Skeletal muscle tissue (tissue), 4 donors: Measurements from ENCODE around the gene FAAP100. TPM values are rescaled to one million over a fixed set of nuclear protein-coding genes. Genes with fewer than 3 reads are reported as not detected.
"Not testable (repeated sequence)": the region's sequence is repeated elsewhere in the genome, so short reads cannot be mapped to it uniquely, and the experiment has no call there.

ENCODE experiments used
- H3K27ac ChIP-seq: one replicate; pipeline ENCODE4 v1.7.0; 2013; ENCODE audit warnings: mild to moderate bottlenecking, low read depth, low read length, inconsistent platforms
- H3K27me3 ChIP-seq, 3 donors: one replicate each; pipeline ENCODE4 v1.7.0; 2013; ENCODE audit warnings: low read length in 3 of 3; ENCODE audit not compliant: control insufficient read depth in 3 of 3, insufficient read depth in 3 of 3
- H3K36me3 ChIP-seq, 3 donors: one replicate each; pipeline ENCODE4 v1.7.0; 2013; ENCODE audit warnings: low read length in 3 of 3; ENCODE audit not compliant: control insufficient read depth in 3 of 3, insufficient read depth in 3 of 3
- H3K4me1 ChIP-seq, 3 donors: one replicate each; pipeline ENCODE4 v1.7.0; 2013; ENCODE audit warnings: low read length in 3 of 3, mild to moderate bottlenecking in 3 of 3; ENCODE audit not compliant: control insufficient read depth in 3 of 3, insufficient read depth in 3 of 3
- H3K4me3 ChIP-seq, 3 donors: one replicate each; pipeline ENCODE4 v1.7.0; 2013; ENCODE audit warnings: low read length in 3 of 3
- H3K9ac ChIP-seq, 3 donors: one replicate each; pipeline ENCODE4 v1.7.0; 2013; ENCODE audit warnings: low read length in 3 of 3, mild to moderate bottlenecking in 3 of 3, moderate library complexity in 2 of 3, low read depth in 1 of 3
- H3K9me3 ChIP-seq, 3 donors: one replicate each; pipeline ENCODE4 v1.7.0; 2013; ENCODE audit warnings: low read length in 3 of 3; ENCODE audit not compliant: control insufficient read depth in 3 of 3
- total RNA-seq: library from RNA; depleted of rRNA; stranded (reverse); fragments of >200 nt; gene quantifications from one replicate; pipeline ENCODE4 v1.2.3, GENCODE V29; 2014
- donor health status: Osteomylitis.

FAAP100 gene
- total RNA-seq, 1 donor from 2014 or later, result 7.8 TPM

DNA sequence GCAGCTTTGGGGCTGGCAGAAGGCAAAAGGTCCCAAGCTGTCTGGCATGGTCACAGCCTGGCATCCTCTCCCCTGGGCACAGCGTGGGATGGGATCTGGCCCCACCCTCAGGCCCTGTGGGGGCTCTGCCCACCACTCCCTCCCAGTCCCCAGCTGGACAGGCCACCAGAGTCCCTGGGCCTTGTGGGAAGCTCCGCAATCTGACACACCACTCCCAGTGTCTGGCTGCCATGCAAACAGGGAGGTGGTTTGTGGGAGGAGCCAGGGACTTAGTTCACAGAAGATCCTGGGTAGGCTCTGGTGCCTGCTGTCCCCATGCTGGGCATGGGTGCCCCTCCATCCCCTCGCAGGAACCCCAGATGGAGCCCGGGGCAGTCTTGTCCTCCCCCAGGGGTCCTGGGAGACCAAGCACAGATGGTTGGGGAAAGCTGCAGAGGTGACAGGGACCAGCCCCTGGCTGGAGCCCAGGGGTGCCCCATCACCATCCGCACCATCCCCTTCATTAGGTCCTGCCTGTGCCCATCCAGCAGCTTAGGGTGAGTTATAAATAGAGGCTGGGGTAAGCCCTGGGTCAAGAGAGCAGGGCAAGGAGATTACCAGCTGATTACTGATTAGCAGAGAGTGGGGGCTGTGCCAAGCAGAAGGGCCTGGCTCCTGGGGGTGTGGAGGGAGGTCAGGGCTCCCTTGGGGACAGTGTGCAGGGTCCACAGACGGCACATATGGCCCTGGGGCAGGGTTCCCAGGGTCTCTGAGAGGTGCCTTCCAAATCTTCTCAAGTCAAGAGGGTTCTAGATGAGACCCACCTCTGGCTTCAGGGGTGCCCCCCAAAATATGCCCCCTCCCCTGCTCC is 17.8 kb downstream of the FAAP100 start:
- Histone ChIP-seq H3K27ac (no peak overlapping the region), H3K27me3 (peaks cover 38 to 53% (median 39%) of the 10 kb centered on the region in 3 donors)

DNA sequence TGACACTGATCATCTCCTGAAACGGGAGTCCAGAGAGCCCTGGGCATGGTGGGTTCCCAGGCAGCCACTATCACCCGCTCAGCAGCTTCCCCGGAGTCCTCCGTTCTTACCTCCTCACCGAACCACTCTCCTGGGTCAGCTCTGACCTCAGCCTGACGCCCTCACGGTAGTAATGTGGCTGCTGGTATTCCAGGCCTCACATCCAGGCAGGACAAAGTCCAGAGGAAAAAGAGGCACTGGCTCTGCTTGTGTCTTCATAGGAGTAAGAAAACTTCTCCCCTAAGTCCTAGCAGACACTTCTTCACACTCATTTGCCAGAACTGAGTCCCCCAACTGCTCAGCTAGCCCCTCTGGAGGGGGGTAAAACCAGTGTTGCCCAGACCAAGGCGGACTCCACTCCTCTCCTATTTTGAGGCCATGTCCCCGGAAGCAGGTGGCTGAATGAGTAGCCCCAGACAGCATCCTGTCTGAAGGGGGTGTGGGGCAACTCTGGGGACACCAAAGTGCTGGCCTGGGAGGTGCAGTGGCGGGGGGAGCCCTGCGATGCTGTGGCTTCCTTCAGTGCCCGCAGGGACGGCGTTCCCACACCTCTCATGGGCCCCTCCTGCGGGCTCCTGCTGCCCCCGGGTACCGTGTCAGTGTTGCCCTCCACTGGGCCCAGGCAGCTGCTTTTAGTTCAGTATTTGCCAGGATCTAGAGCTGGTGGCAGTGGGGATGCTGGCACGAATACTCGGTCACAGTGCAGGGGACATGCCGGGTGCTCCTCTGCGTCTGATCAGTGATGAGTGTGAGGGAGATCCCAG is 18.6 kb downstream of the FAAP100 start:
- no peaks in the 10 kb centered on the region for H3K9me3 ChIP-seq
- no peak overlapping the region for H3K27ac ChIP-seq
- H3K27me3 ChIP-seq, result peaks cover 45 to 61% (median 48%) of the 10 kb centered on the region in 3 donors
- H3K4me1 ChIP-seq, result peaks cover 15 to 20% (median 16%) of the 10 kb centered on the region in 3 donors
- no peak overlapping the region for H3K9ac ChIP-seq
- no peaks in the 10 kb centered on the region for H3K36me3 ChIP-seq
- H3K4me3 ChIP-seq, result no peak overlapping the region

More for the DNA sequence above, 17.8 kb downstream of the FAAP100 start:
- Histone ChIP-seq H3K4me1 (peaks cover 18 to 28% (median 18%) of the 10 kb centered on the region in 3 donors), H3K9me3 (no peaks in the 10 kb centered on the region), H3K36me3 (no peaks in the 10 kb centered on the region), H3K4me3 (no peak overlapping the region), H3K9ac (no peak overlapping the region)

DNA sequence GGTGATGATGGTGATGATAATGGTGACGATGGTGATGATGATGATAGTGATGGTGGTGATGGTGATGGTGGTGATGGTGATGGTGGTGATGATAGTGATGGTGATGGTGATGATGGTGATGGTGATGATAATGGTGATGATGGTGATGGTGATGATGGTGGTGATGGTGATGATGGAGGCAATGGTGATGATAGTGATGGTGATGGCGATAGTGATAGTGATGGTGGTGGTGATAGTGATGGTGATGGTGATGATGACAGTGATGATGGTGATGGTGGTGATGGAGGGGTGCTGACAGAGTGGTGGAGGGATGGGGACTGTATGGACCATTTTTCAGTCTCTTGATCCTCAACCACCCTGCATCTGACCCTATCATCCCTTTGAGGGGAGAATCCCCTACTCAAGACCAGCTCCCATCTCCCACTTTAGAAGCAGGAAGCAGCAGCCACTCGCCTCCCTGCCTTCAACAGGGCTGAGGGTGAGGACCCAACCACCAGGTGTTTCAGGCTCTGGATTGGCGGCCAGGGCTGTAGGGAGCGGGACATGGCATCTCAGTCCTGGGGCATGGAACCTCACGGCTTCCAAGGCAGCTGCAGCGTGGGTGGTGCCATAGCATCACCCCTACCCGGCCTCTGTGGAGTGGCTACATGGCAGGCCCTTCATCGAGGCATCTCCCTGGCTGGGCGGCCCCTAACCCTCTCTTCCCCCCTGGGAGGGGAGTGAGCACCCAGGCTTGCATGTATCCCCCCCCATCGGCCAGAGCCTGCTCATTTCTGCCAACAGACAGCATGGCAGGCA is 19.5 kb downstream of the FAAP100 start:
- H3K27ac ChIP-seq, result no peak overlapping the region
- no peaks in the 10 kb centered on the region for H3K36me3 ChIP-seq
- no peak overlapping the region for H3K9ac ChIP-seq
- H3K27me3 ChIP-seq, result peaks cover 47 to 69% (median 53%) of the 10 kb centered on the region in 3 donors
- no peaks in the 10 kb centered on the region for H3K9me3 ChIP-seq
- no peak overlapping the region for H3K4me3 ChIP-seq
- peaks cover 9 to 16% (median 11%) of the 10 kb centered on the region in 3 donors for H3K4me1 ChIP-seq

DNA sequence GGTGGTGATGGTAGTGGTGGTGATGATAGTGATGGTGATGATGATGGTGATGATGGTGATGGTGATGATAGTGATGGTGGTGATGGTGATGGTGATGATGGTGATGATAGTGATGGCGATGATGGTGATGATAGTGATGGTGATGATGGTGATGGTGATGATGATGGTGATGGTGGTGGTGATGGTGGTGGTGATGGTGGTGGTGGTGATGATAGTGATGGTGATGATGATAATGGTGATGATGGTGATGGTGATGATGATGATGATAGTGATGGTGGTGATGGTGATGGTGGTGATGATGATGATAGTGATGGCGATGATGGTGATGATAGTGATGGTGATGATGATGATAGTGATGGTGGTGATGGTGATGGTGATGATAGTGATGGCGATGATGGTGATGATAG is 20.2 kb downstream of the FAAP100 start:
- peaks cover 48 to 71% (median 55%) of the 10 kb centered on the region in 3 donors for H3K27me3 ChIP-seq

DNA sequence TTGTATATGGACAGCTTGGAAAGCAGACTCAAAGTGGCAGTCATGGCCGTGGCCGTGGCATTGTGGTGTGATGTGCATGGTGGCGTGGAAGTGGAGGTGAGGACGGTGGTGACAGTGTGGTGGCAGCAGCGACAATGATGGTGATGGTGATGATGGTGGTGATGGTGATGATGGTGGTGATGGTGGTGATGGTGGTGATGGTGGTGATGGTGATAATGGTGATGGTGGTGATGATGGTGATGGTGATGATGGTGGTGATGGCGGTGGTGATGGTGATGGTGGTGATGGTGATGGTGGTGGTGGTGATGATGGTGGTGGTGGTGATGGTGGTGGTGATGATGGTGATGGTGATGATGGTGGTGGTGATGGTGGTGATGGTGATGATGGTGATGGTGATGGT is 21.1 kb downstream of the FAAP100 start:
- H3K4me1 ChIP-seq, result peaks cover 10 to 19% (median 17%) of the 10 kb centered on the region in 3 donors
- not testable (repeated sequence) for H3K36me3 ChIP-seq, H3K9me3 ChIP-seq, H3K4me3 ChIP-seq, H3K9ac ChIP-seq, H3K27ac ChIP-seq
- peaks cover 46 to 68% (median 55%) of the 10 kb centered on the region in 3 donors for H3K27me3 ChIP-seq

More for the DNA sequence above, 20.2 kb downstream of the FAAP100 start:
- H3K4me3 ChIP-seq, H3K9ac ChIP-seq, H3K36me3 ChIP-seq, H3K9me3 ChIP-seq, H3K27ac ChIP-seq: not testable (repeated sequence)
- H3K4me1 ChIP-seq, result peaks cover 10 to 18% (median 13%) of the 10 kb centered on the region in 3 donors

DNA sequence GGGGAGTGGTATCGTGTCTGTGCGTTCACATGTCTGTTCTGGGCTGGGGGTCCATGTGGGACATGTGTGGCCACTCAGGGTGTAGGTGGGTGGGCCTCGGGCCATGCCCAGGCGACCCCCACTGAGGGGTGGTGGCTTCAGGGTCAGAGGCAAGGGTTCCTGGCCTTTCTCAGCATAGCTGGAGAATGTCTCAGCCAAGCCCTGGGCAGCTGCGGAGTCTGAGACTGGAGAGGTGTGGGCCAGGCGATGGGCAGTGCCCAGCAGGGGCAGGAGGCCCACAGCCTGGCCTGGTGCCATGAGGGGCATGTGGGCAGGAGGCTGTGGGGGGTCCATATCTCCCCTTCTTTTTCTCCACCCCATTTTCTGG is 22.7 kb downstream of the FAAP100 start:
- Histone ChIP-seq H3K4me1 (peaks cover 10 to 18% (median 17%) of the 10 kb centered on the region in 3 donors), H3K27me3 (peaks cover 43 to 71% (median 53%) of the 10 kb centered on the region in 3 donors), H3K9ac (no peak overlapping the region), H3K9me3 (no peaks in the 10 kb centered on the region), H3K36me3 (no peaks in the 10 kb centered on the region), H3K4me3 (no peak overlapping the region), H3K27ac (no peak overlapping the region)

DNA sequence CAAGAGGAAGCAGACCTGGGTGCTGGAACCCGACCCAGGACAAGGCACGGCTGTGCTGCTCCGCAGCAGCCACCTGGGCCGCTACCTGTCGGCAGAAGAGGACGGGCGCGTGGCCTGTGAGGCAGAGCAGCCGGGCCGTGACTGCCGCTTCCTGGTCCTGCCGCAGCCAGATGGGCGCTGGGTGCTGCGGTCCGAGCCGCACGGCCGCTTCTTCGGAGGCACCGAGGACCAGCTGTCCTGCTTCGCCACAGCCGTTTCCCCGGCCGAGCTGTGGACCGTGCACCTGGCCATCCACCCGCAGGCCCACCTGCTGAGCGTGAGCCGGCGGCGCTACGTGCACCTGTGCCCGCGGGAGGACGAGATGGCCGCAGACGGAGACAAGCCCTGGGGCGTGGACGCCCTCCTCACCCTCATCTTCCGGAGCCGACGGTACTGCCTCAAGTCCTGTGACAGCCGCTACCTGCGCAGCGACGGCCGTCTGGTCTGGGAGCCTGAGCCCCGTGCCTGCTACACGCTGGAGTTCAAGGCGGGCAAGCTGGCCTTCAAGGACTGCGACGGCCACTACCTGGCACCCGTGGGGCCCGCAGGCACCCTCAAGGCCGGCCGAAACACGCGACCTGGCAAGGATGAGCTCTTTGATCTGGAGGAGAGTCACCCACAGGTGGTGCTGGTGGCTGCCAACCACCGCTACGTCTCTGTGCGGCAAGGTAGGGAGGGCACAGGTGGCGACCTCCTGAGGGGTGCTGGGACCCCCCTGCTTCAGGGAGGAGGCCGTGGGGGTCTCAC is 23.3 kb downstream of the FAAP100 start:
- H3K9me3 ChIP-seq, result no peaks in the 10 kb centered on the region
- no peak overlapping the region for H3K4me3 ChIP-seq
- no peak overlapping the region for H3K9ac ChIP-seq
- no peak overlapping the region for H3K27ac ChIP-seq
- no peaks in the 10 kb centered on the region for H3K36me3 ChIP-seq
- peaks cover 46 to 71% (median 55%) of the 10 kb centered on the region in 3 donors for H3K27me3 ChIP-seq
- peaks cover 10 to 18% (median 17%) of the 10 kb centered on the region in 3 donors for H3K4me1 ChIP-seq

DNA sequence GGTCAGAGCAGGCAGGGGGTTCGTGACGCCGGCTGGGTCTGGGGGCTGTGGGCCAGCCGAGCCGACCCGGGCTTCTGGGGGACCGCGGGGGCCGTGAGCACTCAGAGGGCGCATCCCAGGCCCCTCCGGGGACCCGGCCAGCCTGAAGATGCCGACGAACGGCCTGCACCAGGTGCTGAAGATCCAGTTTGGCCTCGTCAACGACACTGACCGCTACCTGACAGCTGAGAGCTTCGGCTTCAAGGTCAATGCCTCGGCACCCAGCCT is 23.8 kb downstream of the FAAP100 start:
- Histone ChIP-seq H3K4me1 (peaks cover 10 to 24% (median 22%) of the 10 kb centered on the region in 3 donors), H3K9me3 (no peaks in the 10 kb centered on the region), H3K4me3 (no peak overlapping the region), H3K27me3 (peaks cover 51 to 71% (median 56%) of the 10 kb centered on the region in 3 donors), H3K27ac (no peak overlapping the region), H3K9ac (no peak overlapping the region), H3K36me3 (no peaks in the 10 kb centered on the region)
